ENCODE measurements around the gene TOGARAM2.

TOGARAM2 gene

GRCh38 chr2:29000481-29000880 is 19.4 kb downstream of the TOGARAM2 start:
- no peak for DNase-seq

GRCh38 chr2:29000956-29001355 is 19.9 kb downstream of the TOGARAM2 start:
- no peak for DNase-seq

DNA sequence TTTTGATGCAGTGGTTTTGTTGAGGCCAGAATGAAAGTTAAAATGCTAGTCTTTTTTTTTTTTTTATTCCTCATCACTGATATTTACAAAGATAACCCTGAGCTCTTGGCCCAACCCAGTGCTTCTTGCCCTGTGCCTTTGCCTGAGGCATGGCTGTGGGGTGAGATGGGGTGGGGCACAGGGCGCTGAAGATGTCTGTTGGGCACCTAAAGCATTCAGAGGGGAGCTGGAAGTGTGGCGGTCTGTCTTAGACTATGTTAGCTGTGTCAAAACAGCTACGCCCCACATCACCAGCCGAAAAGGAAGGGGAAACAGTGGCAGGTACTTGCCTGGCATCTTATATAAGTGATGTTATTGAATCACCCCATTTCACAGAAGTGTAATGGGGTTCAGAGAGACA is 20.7 kb downstream of the TOGARAM2 start:
- no peak for DNase-seq

- DNase-seq = no peak
These were observed 23.7 kb downstream of the TOGARAM2 start for GRCh38 chr2:29004755-29005154.

GRCh38 chr2:29005331-29005730 is 24.2 kb downstream of the TOGARAM2 start:
- no peak for DNase-seq

GRCh38 chr2:29006092-29006979 is 25.2 kb downstream of the TOGARAM2 start:
- no peak for DNase-seq

- no peak for DNase-seq
These were observed 25.8 kb downstream of the TOGARAM2 start for GRCh38 chr2:29006980-29007301.

GRCh38 chr2:29009270-29009669 is 28.2 kb downstream of the TOGARAM2 start:
- no peak for DNase-seq

DNA sequence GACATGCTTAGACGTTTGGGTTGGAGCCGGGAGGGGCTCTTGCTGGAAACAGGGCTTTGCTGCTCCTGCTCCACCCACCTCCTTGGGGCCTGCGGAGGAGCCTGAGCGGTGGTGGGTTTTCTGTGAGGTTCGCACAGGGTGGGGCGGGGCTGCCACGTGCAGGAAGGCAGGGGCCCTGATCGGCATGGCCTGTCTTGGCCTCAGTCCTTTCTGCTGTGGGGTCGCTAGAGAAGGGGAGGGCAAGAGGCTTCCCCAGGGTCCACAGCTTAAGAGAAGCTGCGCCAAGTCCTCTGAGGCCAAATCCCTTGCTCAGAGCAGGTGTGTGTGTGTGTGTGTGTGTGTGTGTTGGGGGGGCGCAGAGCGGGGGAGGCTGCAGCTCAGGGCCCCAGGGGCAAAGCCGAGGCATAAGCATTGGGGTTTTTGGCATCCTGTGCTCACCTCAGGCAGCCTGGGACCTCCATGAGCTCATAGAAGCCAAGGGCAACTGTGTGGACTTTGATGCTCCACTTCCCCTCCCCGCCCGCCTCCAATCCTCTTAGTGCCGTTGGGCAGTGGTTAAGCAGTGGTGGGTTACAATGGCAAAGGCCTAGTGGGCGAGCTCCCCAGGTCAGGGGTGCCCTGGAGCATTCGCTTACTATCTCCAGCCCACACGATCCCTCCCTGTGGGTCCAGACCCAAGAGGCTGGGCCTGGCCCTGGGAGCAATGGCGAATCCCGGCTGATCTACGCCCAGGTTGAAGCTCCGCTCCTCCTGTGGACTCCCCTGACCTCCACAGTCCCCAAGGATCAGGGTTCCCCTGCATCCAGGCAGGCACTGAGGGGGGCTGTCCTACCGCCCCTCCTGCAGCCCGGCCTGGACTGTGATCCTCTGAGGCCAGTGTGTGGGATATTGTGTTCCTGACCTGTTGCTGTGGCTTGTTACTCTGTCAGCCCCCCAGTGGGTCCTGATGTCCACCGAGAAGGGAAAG is 28.9 kb downstream of the TOGARAM2 start:
- no peak for DNase-seq

GRCh38 chr2:29010946-29011345 is 29.8 kb downstream of the TOGARAM2 start:
- DNase-seq = peak; percentile 12

- peak; percentile 51 for DNase-seq
These were observed 30.4 kb downstream of the TOGARAM2 start for GRCh38 chr2:29011418-29012060.

DNA sequence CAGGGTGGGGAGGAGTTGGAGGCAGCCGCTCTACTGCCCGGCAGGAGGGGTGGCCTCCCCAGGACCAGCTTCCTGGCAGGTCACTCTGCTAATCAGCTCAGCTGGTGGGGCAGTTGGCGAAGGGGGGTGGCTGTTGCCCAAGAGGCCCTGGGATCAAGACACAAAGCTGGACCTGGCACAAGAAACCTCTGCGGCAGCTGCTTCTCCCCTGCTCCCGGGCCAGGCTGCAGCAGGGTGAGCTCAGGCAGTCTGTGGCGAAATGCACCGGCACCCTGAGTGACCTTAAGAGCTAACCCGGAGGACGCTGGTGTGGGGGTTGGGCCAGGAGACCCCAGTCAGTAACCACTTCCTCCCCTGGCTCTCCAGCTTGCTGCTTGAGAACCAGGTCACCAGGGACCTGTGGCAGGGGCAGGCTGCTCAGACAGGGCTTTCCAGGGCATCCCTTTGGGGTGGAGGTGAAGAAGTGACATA is 31.1 kb downstream of the TOGARAM2 start:
- DNase-seq = no peak

- DNase-seq = no peak
These were observed 32.1 kb downstream of the TOGARAM2 start for GRCh38 chr2:29013057-29013780.

- no peak for DNase-seq
These were observed 33.2 kb downstream of the TOGARAM2 start for GRCh38 chr2:29014331-29014730.

DNA sequence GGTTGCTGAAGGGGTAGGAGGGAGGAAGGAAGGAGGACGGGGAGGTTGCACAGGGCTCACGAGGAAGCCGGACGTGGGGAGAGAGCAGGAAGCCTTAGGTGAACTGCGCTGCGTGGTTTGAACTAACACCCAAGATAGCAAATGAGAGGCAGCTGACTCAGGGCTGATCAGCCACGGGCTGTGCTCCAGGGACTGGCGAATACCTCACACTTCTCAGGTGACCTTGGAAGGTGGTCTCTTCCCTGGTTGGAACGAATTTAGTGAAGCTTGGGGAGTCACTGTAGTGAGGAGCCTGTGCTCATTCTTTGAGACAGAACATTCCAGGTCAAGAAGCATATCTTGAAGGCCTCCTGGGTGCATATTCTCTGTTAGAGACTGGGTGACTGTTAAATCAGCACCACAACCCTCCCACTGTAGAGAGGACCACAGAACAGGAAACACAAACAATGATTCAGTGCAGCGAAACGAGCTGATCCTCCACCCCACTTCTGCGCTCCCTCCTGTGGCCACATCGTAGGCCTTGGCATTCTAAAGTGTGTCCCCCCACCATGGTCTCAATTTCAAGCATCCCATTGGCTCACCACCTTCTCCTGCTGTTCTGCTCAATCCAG is 33.8 kb downstream of the TOGARAM2 start:
- no peak for DNase-seq

DNA sequence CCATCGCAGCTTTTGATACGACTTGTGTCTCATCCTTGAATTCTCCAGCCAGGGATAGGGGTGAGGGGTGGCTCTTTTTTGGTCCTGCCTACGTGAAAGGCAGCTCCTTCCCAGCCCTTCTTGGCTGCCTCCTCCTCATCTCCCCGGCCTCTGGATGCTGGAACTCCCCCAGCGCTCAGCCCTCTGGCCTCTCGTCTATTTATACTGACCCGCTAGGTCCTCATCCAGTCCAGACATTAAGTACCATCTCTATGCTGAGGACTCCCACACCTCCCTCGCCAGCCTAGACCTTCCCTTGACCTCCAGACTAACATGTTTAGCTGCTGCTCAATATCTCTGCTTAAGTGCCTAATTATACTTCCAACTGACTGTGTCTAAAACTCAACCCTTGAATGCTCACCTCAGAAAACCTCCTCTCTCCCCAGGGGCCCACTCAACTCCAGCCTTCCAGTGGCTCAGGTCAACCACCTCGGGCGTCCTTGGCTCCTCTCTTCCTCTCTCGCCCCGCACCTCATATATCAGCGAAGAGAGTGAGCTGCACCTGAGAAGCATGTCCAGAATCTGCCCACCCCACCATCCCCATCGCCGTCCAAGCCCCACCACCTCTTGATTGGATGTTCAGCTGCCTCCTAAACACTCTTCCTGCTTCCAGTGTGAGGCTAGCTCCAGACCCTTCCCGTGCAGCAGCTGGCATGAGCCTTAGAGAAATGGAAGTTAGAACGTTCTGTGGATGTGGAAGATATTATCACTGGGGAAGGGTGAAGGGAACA is 34.8 kb downstream of the TOGARAM2 start:
- DNase-seq = no peak

DNA sequence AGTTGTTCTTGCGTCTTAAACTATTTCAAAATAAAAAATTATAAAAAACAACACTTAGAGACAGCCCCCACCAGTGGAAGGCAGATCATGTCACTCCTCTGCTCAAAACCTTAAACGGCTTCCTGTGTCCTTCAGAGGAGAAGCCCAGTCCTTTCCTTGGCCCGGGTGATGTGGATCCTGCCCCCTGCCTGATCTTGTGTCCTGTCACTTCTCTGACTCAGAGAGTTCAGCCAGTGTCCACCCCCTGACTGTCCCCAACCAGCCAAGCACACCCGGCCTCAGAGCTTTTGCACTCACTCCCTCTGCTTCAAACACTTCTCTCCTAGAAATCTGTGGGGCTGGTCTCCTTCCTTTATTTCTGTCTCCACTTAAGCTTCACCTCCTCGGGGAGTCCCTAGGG is 35.4 kb downstream of the TOGARAM2 start:
- DNase-seq = no peak

GRCh38 chr2:29017716-29018435 is 36.8 kb downstream of the TOGARAM2 start:
- DNase-seq = no peak

DNA sequence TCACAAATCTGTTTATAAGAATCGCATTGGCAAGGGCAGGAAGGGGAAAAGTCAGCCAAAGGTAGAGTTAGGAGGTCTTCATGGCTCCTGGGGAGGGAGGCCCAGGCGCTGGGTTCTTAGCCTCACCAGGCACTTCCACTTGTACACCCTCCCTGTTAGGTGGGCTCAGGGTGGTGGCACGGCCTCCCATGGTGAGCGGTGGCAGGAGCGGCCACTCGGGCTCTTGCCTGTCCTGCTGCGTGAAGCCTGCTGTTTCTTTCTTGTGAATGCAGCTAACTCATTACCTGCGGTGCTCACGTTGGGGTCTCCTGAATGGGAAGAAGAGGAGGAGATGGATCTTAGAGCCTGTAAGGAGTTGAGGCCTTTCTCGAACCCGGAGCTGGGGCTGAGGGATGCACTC is 40.8 kb downstream of the TOGARAM2 start:
- no peak for DNase-seq

DNA sequence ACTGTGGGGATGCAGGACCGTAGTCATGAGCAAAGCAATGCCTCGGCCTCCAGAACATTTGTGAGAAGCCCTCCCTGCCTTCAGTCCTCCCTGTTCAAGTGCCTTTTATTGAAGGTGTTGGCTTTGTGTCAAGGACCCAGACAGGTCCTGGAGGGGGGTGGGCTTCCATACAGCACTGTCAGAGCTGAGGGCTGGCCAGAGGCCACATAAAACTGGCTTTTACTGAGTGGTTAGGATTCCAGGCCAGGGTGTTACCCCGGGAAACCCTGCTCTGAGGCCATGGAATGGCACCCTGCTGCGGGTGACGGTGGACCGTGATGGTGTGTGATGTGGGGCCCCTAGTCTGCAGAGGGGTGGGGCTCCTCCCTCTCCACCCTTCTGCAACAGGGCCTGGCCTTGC is 41.6 kb downstream of the TOGARAM2 start:
- no peak for DNase-seq

- no peak for DNase-seq
These were observed 42.1 kb downstream of the TOGARAM2 start for GRCh38 chr2:29023188-29023587.

Measured in NCI-H2171 treated with DMSO at 0.1 percent for 48 hours (cell line).